H1 (cell line): Measurements from ENCODE around the gene FBXO44. TPM values are rescaled to one million over a fixed set of nuclear protein-coding genes. Genes with fewer than 3 reads are reported as not detected.

Source experiments
- CTCF ChIA-PET: fragments of 300-600 bp; sonication (Branson Sonifier 250); formaldehyde crosslinking; loops from one replicate; lab custom pipeline; 2021; ENCODE audit not compliant: partially characterized antibody; lab: Charles Lee
- POLR2A ChIA-PET: fragments of 300-600 bp; sonication (Branson Sonifier 250); formaldehyde crosslinking; loops from one replicate; lab custom pipeline; 2021; ENCODE audit warnings: inconsistent platforms; ENCODE audit not compliant: partially characterized antibody; lab: Charles Lee
- DNase-seq, 2 experiments: peaks; one replicate each; pipeline versions ENCODE4 v3.0.0 to v3.0.0-alpha.2; 2010 to 2022; ENCODE audit warnings: low spot score in 2 of 2, low read depth in 1 of 2, mixed read lengths in 1 of 2
- FAIRE-seq: peaks from 2 replicates; lab custom pipeline; 2011; peaks lifted over from hg19 to GRCh38; lab: Jason Lieb, UNC
- H2AFZ ChIP-seq: 2 replicates; pipeline ENCODE4 v1.8.1; 2012; ENCODE audit warnings: low read length, inconsistent platforms
- H2AK5ac ChIP-seq: 2 replicates; pipeline ENCODE4 v1.6.1; 2013; ENCODE audit warnings: low read depth, low read length
- H2BK120ac ChIP-seq: replicated peaks from 2 replicates; pipeline ENCODE3; 2013; ENCODE audit warnings: low read depth, low read length, inconsistent platforms
- H2BK12ac ChIP-seq: 2 replicates; pipeline ENCODE4 v1.6.1; 2013; ENCODE audit warnings: low read depth, low read length
- H2BK15ac ChIP-seq: 2 replicates; pipeline ENCODE4 v1.6.1; 2013; ENCODE audit warnings: low read length
- H2BK20ac ChIP-seq: 2 replicates; pipeline ENCODE4 v1.6.1; 2013; ENCODE audit warnings: low read length
- H2BK5ac ChIP-seq: 2 replicates; pipeline ENCODE4 v1.6.1; 2013; ENCODE audit warnings: low read depth, low read length
- H3K14ac ChIP-seq: 2 replicates; pipeline ENCODE4 v1.6.1; 2013; ENCODE audit warnings: inconsistent platforms; ENCODE audit not compliant: insufficient read length
- H3K18ac ChIP-seq: 2 replicates; pipeline ENCODE4 v1.6.1; 2013; ENCODE audit warnings: low read length; ENCODE audit errors: extremely low read depth
- H3K23ac ChIP-seq: 2 replicates; pipeline ENCODE4 v1.6.1; 2013; ENCODE audit warnings: inconsistent platforms; ENCODE audit not compliant: insufficient read length
- H3K23me2 ChIP-seq: 2 replicates; pipeline ENCODE4 v1.6.1; 2013; ENCODE audit warnings: low read depth, low read length
- H3K27ac ChIP-seq: 2 replicates; pipeline ENCODE4 v1.6.1; 2011; ENCODE audit warnings: low read depth, low read length, inconsistent platforms
- H3K27me3 ChIP-seq, 4 experiments: replicated peaks in 1 of 4; 1 replicate in 1 of 4; 2 replicates in 3 of 4; pipeline versions ENCODE4 v1.6.1 to v1.8.1; 2011 to 2013; ENCODE audit warnings: low read length in 3 of 4, mild to moderate bottlenecking in 3 of 4, inconsistent platforms in 2 of 4, mixed read lengths in 2 of 4, moderate library complexity in 1 of 4; ENCODE audit not compliant: control insufficient read depth in 3 of 4, insufficient read depth in 3 of 4; ENCODE audit errors: extremely low read depth in 1 of 4
- H3K36me3 ChIP-seq, 4 experiments: 2 replicates each; pipeline versions ENCODE4 v1.6.1 to v1.8.1; 2011 to 2013; ENCODE audit warnings: mild to moderate bottlenecking in 4 of 4, low read length in 3 of 4, moderate library complexity in 2 of 4, control low read depth in 1 of 4, inconsistent platforms in 1 of 4; ENCODE audit not compliant: insufficient read depth in 4 of 4, control insufficient read depth in 2 of 4
- H3K4ac ChIP-seq: replicated peaks from 2 replicates; pipeline ENCODE3; 2013; ENCODE audit warnings: low read length, low read depth, mixed read lengths, inconsistent platforms; ENCODE audit not compliant: insufficient read length
- H3K4me1 ChIP-seq, 4 experiments: replicated peaks in 1 of 4; 1 replicate in 1 of 4; 2 replicates in 3 of 4; pipeline versions ENCODE4 v1.6.1 to v1.8.1; 2011 to 2013; ENCODE audit warnings: low read length in 3 of 4, inconsistent platforms in 2 of 4, mixed read lengths in 1 of 4; ENCODE audit not compliant: insufficient read depth in 4 of 4, control insufficient read depth in 3 of 4
- H3K4me2 ChIP-seq, 2 experiments: 2 replicates each; pipeline versions ENCODE4 v1.6.1 to v1.8.1; 2011 to 2013; ENCODE audit warnings: low read depth in 2 of 2, low read length in 2 of 2, control low read depth in 1 of 2, inconsistent platforms in 1 of 2, mild to moderate bottlenecking in 1 of 2; ENCODE audit not compliant: insufficient read depth in 1 of 2
- H3K4me3 ChIP-seq, 4 experiments: fragments of 200-600, 300-600 bp in 1 of 4; sonication (generic), shearing (Covaris generic), sonication (Bioruptor Twin) in 1 of 4; 2 replicates each; pipeline versions ENCODE4 v1.5.1 to v1.8.1; 2011 to 2016; ENCODE audit warnings: low read length in 4 of 4, low read depth in 3 of 4, control low read depth in 2 of 4, inconsistent platforms in 2 of 4, mild to moderate bottlenecking in 2 of 4, mixed read lengths in 1 of 4, moderate library complexity in 1 of 4; ENCODE audit not compliant: insufficient read depth in 2 of 4; ENCODE audit errors: extremely low read depth in 1 of 4
- H3K56ac ChIP-seq: replicated peaks from 2 replicates; pipeline ENCODE3; 2013; ENCODE audit warnings: low read depth, mild to moderate bottlenecking, mixed read lengths, low read length, inconsistent platforms; ENCODE audit not compliant: insufficient read length
- H3K79me1 ChIP-seq: 2 replicates; pipeline ENCODE4 v1.6.1; 2013; ENCODE audit warnings: low read depth, low read length, control low read depth
- H3K79me2 ChIP-seq, 2 experiments: 2 replicates each; pipeline versions ENCODE4 v1.6.1 to v1.8.1; 2012 to 2013; ENCODE audit warnings: low read length in 2 of 2, mild to moderate bottlenecking in 2 of 2, inconsistent platforms in 1 of 2; ENCODE audit not compliant: insufficient read depth in 2 of 2, control insufficient read depth in 1 of 2
- H3K9ac ChIP-seq, 4 experiments: replicated peaks in 1 of 4; 1 replicate in 1 of 4; 2 replicates in 3 of 4; pipeline versions ENCODE4 v1.6.1 to v1.8.1; 2011 to 2013; ENCODE audit warnings: low read depth in 3 of 4, low read length in 3 of 4, control low read depth in 2 of 4, mild to moderate bottlenecking in 2 of 4, moderate library complexity in 2 of 4, inconsistent platforms in 1 of 4; ENCODE audit errors: extremely low read depth in 1 of 4
- H3K9me3 ChIP-seq, 2 experiments: 2 replicates each; pipeline versions ENCODE4 v1.6.1 to v1.8.1; 2012 to 2013; ENCODE audit warnings: mild to moderate bottlenecking in 2 of 2, moderate library complexity in 2 of 2, control low read depth in 1 of 2, inconsistent platforms in 1 of 2, low read depth in 1 of 2, low read length in 1 of 2, mixed read lengths in 1 of 2; ENCODE audit not compliant: insufficient read depth in 2 of 2
- H4K20me1 ChIP-seq, 2 experiments: replicated peaks in 1 of 2; 2 replicates each; pipeline versions ENCODE3 to v1.8.1; 2011 to 2013; ENCODE audit warnings: inconsistent platforms in 2 of 2, low read length in 2 of 2, mild to moderate bottlenecking in 1 of 2; ENCODE audit not compliant: insufficient read depth in 2 of 2, control insufficient read depth in 1 of 2
- H4K5ac ChIP-seq: 2 replicates; pipeline ENCODE4 v1.6.1; 2013; ENCODE audit warnings: low read length, low read depth, mixed read lengths, inconsistent platforms; ENCODE audit not compliant: insufficient read length
- H4K8ac ChIP-seq: 2 replicates; pipeline ENCODE4 v1.8.0; 2013; ENCODE audit warnings: mild to moderate bottlenecking, moderate library complexity, low read length, inconsistent platforms; ENCODE audit not compliant: insufficient read depth; ENCODE audit errors: extremely low read depth
- H4K91ac ChIP-seq: replicated peaks from 2 replicates; pipeline ENCODE3; 2013; ENCODE audit warnings: low read length, mixed read lengths, inconsistent platforms; ENCODE audit not compliant: insufficient read length
- NRF1 ChIP-seq: IDR thresholded peaks from 2 replicates; pipeline ENCODE4 v1.6.1; 2011; ENCODE audit warnings: mild to moderate bottlenecking, low read depth, low read length, improper control_type of control experiment
- POLR2AphosphoS5 ChIP-seq: IDR thresholded peaks from 2 replicates; pipeline ENCODE4 v1.6.1; 2011; ENCODE audit warnings: low read depth, low read length
- WGBS, 2 experiments: shearing (Covaris generic) in 1 of 2; methylation state at CpG; one replicate each; pipeline versions ENCODE4 v1.1.6 to v1.1.7; 2013 to 2015; ENCODE audit warnings: low lambda C conversion rate in 2 of 2, mixed read lengths in 2 of 2, inconsistent platforms in 1 of 2, low coverage in 1 of 2, missing lambda C conversion rate in 1 of 2; ENCODE audit not compliant: insufficient replicate concordance in 2 of 2, insufficient coverage in 1 of 2, insufficient read length in 1 of 2; ENCODE audit errors: extremely low coverage in 1 of 2, missing lambda C conversion rate in 1 of 2; 5-methylcytosine and 5-hydroxymethylcytosine counted together
- polyA plus RNA-seq, 7 experiments: library from polyadenylated mRNA; depleted of rRNA in 3 of 7; stranded (reverse) in 5 of 7; unstranded in 2 of 7; fragments of >200 nt in 5 of 7; fragments of 200-250 nt in 2 of 7; gene quantifications; 1 replicate in 5 of 7; 2 replicates in 1 of 7; 4 replicates in 1 of 7; pipeline versions ENCODE4 v1.2.1 to v1.2.3, GENCODE V29; 2011 to 2013; ENCODE audit warnings: missing spikeins in 2 of 7, mixed read lengths in 2 of 7
- total RNA-seq: library from RNA; stranded (reverse); fragmentation: NEBNext Ultra II Directional; extraction: Animal tissue kit (Norgen Biotek cat#: 25700); gene quantifications from 2 replicates; pipeline ENCODE4 v1.2.1, GENCODE V29; 2021

FBXO44 gene
- total and polyA plus RNA-seq, 2 of the 8 experiments (the other 6 are each of a cell fraction or from before 2014, with no cell fraction given): 27.0 to 27.2 TPM

GRCh38 chr1:11673089-11673769 lies 18.6 kb downstream of the FBXO44 start:
- FAIRE-seq: no peak
- Histone ChIP-seq H3K79me1 (peaks cover 7% of the 10 kb centered on the region; the same call in 1 of the 2 replicates), H3K36me3 (peaks cover 39 to 86% (median 57%) of the 10 kb centered on the region in 4 experiments), H2BK12ac (no peak overlapping the region), H4K20me1 (peaks cover 23 to 42% of the 10 kb centered on the region in 2 experiments), H2BK20ac (no peak overlapping the region), H3K27me3 (no peaks in the 10 kb centered on the region), H4K8ac (no peak overlapping the region), H3K18ac (no peak overlapping the region), H3K4me2 (no peak overlapping the region), H3K4me3 (no peak overlapping the region), H3K9ac (no peak overlapping the region), H3K79me2 (peaks cover 0 to 4% of the 10 kb centered on the region in 2 experiments; a peak in 2 of 4 replicates), H3K23me2 (no peaks in the 10 kb centered on the region), H2AK5ac (no peak overlapping the region), H3K9me3 (no peaks in the 10 kb centered on the region), H4K5ac (no peak overlapping the region), H3K56ac (no peak overlapping the region), H3K27ac (no peak overlapping the region), H4K91ac (no peak overlapping the region), H3K23ac (no peak overlapping the region), H3K4ac (no peak overlapping the region), H2AFZ (no peak overlapping the region), H3K14ac (no peak overlapping the region), H2BK15ac (no peak overlapping the region), H2BK120ac (no peak overlapping the region), H3K4me1 (no peaks in the 10 kb centered on the region; a peak in 2 of 7 replicates), H2BK5ac (no peak overlapping the region)
- CTCF ChIA-PET: interaction anchor here (0.6 to 21.6 kb wide), 11 partner anchors 9 to 192 kb away, joined by 3 to 266 read pairs (median 6); partner anchors contain the start of genes AGTRAP and FBXO6
- POLR2A ChIA-PET: interaction anchor here (1.2 to 32.0 kb wide), 12 partner anchors 0 to 115 kb away, joined by 3 to 1025 read pairs (median 7); partner anchors contain the start of genes DRAXIN, FBXO6 and MAD2L2
- DNase-seq: no peak
- TF ChIP-seq POLR2AphosphoS5: peak; percentile 48; the same call in 1 of the 2 replicates
- TF ChIP-seq NRF1: no peak
- whole genome bisulfite sequencing, 2 experiments: 93% methylated on average over 12 of the region's 14 CpGs; no CpG with 5 or more reads in 1 of the 2 experiments
